Caco-2 (cell line): ENCODE measurements around the gene DDX28. TPM values are rescaled to one million over a fixed set of nuclear protein-coding genes. Genes with fewer than 3 reads are reported as not detected.
A peak's percentile ranks its signal among the peaks of the same experiment; 100 is the strongest.

Experiments used
- BruUV-seq: library from RNA; stranded (reverse); fragments of 400-500 nt; replicated peaks from 2 replicates; lab custom pipeline; 2021; lab: Mats Ljungman, UMichigan
- CTCF ChIA-PET: fragments of 300-600 bp; sonication (Branson Sonifier 250); formaldehyde crosslinking; loops from one replicate; lab custom pipeline; 2022; ENCODE audit warnings: antibody characterized with exemption; lab: Charles Lee
- POLR2A ChIA-PET: fragments of 300-600 bp; sonication (Branson Sonifier 250); formaldehyde crosslinking; loops from one replicate; lab custom pipeline; 2022; ENCODE audit warnings: antibody characterized with exemption; lab: Charles Lee
- DNase-seq, 2 experiments: peaks; one replicate each; pipeline versions ENCODE4 v3.0.0 to v3.0.0-alpha.2; 2020 to 2022
- H3K27me3 ChIP-seq: replicated peaks from 2 replicates; pipeline ENCODE4 v1.6.0; 2011; ENCODE audit warnings: low read length; ENCODE audit not compliant: control insufficient read depth, insufficient read depth
- H3K36me3 ChIP-seq: 2 replicates; pipeline ENCODE4 v1.5.1; 2011; ENCODE audit warnings: low read length; ENCODE audit not compliant: control insufficient read depth, insufficient read depth
- H3K4me1 ChIP-seq: fragments of 250-450 bp; sonication (Bioruptor Pico); 2 replicates; pipeline ENCODE4 v1.5.1; 2020; ENCODE audit warnings: mild to moderate bottlenecking
- H3K4me3 ChIP-seq: 2 replicates; pipeline ENCODE4 v1.5.1; 2011; ENCODE audit warnings: low read depth, mild to moderate bottlenecking, control low read depth, low read length
- H3K9me3 ChIP-seq: fragments of 250-450 bp; sonication (Bioruptor Pico); 2 replicates; pipeline ENCODE4 v1.5.1; 2020; ENCODE audit warnings: mild to moderate bottlenecking, moderate library complexity
- H3K27ac Mint-ChIP-seq: one replicate; pipeline ENCODE4 v1.8.0; 2022; ENCODE audit warnings: mixed read lengths; ENCODE audit not compliant: unreplicated experiment
- H3K27me3 Mint-ChIP-seq: one replicate; pipeline ENCODE4 v1.8.0; 2022; ENCODE audit warnings: mixed read lengths; ENCODE audit not compliant: insufficient read depth, unreplicated experiment
- H3K36me3 Mint-ChIP-seq: one replicate; pipeline ENCODE4 v1.8.0; 2022; ENCODE audit warnings: mild to moderate bottlenecking, mixed read lengths; ENCODE audit not compliant: insufficient read depth, unreplicated experiment
- H3K4me1 Mint-ChIP-seq: one replicate; pipeline ENCODE4 v1.8.0; 2022; ENCODE audit warnings: low read depth, mixed read lengths; ENCODE audit not compliant: unreplicated experiment
- H3K4me3 Mint-ChIP-seq: one replicate; pipeline ENCODE4 v1.8.0; 2022; ENCODE audit warnings: mild to moderate bottlenecking, moderate library complexity, mixed read lengths; ENCODE audit not compliant: unreplicated experiment
- H3K9me3 Mint-ChIP-seq: one replicate; pipeline ENCODE4 v1.8.0; 2022; ENCODE audit warnings: mixed read lengths; ENCODE audit not compliant: unreplicated experiment
- CTCF ChIP-seq, 2 experiments: fragments of 200-600 bp in 1 of 2; IDR thresholded peaks; 1 replicate in 1 of 2; 2 replicates in 1 of 2; pipeline versions ENCODE4 v1.5.1 to v1.8.0; 2011 to 2022; ENCODE audit warnings: antibody characterized with exemption in 1 of 2, control low read depth in 1 of 2, inconsistent platforms in 1 of 2, low read depth in 1 of 2, low read length in 1 of 2, mild to moderate bottlenecking in 1 of 2, moderate library complexity in 1 of 2; ENCODE audit not compliant: insufficient read depth in 1 of 2, severe bottlenecking in 1 of 2, unreplicated experiment in 1 of 2
- intact Hi-C: fragments of 100-400 bp; cut with micrococcal nuclease; formaldehyde crosslinking; loops from one replicate; pipeline ENCODE4 v1.10.0; 2022; ENCODE audit not compliant: unreplicated experiment
- total RNA-seq: library from RNA; stranded (reverse); gene quantifications from 2 replicates; pipeline ENCODE4 v1.2.3, GENCODE V29; 2022

DDX28 gene
- total RNA-seq, 1 experiment from 2014 or later: 17.1 TPM

- Mint-ChIP-seq H3K9me3 (no peaks in the 10 kb centered on the region), H3K4me3 (peak overlapping the region; percentile 37), H3K36me3 (no peaks in the 10 kb centered on the region), H3K27me3 (no peaks in the 10 kb centered on the region), H3K27ac (no peak overlapping the region), H3K4me1 (no peaks in the 10 kb centered on the region)
- no TSS peak for BruUV-seq
- peak; percentile 95 for TF ChIP-seq CTCF (IDR thresholded peaks at IDR 0.05; ENCODE audit: insufficient read depth in 1 of 2, low read depth in 1 of 2, low read length in 1 of 2, severe bottlenecking in 1 of 2, unreplicated experiment in 1 of 2)
- Histone ChIP-seq H3K27me3 (no peaks in the 10 kb centered on the region), H3K4me1 (peaks cover 7% of the 10 kb centered on the region), H3K4me3 (no peak overlapping the region), H3K36me3 (no peaks in the 10 kb centered on the region), H3K9me3 (no peaks in the 10 kb centered on the region)
- intact Hi-C loops: loop anchor here (1.0 to 2.0 kb wide), 4 partner anchors 47 to 241 kb away; no protein-coding TSS in a partner anchor
- CTCF ChIA-PET: interaction anchor here (0.5 to 1.0 kb wide), 9 partner anchors 11 to 872 kb away, joined by 3 to 12 read pairs (median 3); partner anchors contain the start of genes DDX28 and DUS2
- DNase-seq: peak; percentile 80 to 86
- POLR2A ChIA-PET: interaction anchor here (0.6 kb wide), 2 partner anchors 27 to 58 kb away, joined by 3 to 5 read pairs; no protein-coding TSS in a partner anchor
Observed at GRCh38 chr16:67993207-67994039, 29.6 kb downstream of the DDX28 start.

DNA sequence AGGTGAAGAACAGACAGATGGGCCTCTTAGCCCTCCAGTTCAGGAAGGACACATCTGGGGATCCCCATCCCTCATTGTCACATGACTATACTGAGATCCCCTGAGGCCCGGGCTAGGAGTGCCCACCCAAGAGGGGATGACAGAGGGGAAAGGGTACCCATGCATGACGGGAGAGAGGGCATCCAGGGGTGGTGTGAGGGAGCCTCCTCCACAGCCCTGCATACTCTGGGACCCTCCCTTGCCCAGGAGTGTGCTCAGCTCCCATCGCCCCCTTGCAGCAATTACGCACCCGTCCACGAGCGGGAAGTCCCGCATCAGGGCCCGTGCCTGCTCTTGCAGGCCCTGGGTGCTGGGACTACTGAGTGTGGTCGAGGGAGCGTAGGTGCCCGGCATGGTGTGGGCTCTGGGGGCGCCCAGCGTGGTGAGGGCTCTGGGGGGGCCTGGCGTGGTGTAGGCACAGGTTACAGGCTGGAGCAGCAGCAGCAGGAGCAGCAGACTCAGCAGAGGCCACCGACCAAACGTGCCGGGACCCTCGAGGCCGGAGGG is 30.3 kb downstream of the DDX28 start:
- Histone ChIP-seq H3K4me3 (no peak overlapping the region), H3K9me3 (no peaks in the 10 kb centered on the region), H3K4me1 (peaks cover 7% of the 10 kb centered on the region), H3K36me3 (no peaks in the 10 kb centered on the region), H3K27me3 (no peaks in the 10 kb centered on the region)
- Mint-ChIP-seq H3K27me3 (no peaks in the 10 kb centered on the region), H3K4me1 (no peaks in the 10 kb centered on the region), H3K36me3 (no peaks in the 10 kb centered on the region), H3K27ac (no peak overlapping the region), H3K4me3 (no peak overlapping the region), H3K9me3 (no peaks in the 10 kb centered on the region)
- CTCF ChIA-PET: no interaction called here
- DNase-seq: no peak
- no TSS peak for BruUV-seq
- no peak for TF ChIP-seq CTCF (IDR thresholded peaks at IDR 0.05; ENCODE audit: insufficient read depth in 1 of 2, low read depth in 1 of 2, low read length in 1 of 2, severe bottlenecking in 1 of 2, unreplicated experiment in 1 of 2)
- intact Hi-C loops: loop anchor here (1.0 to 2.0 kb wide), 4 partner anchors 48 to 242 kb away; no protein-coding TSS in a partner anchor
- POLR2A ChIA-PET: no interaction called here

- Mint-ChIP-seq H3K27me3 (no peaks in the 10 kb centered on the region), H3K36me3 (no peaks in the 10 kb centered on the region), H3K4me3 (no peak overlapping the region), H3K4me1 (peaks cover 1% of the 10 kb centered on the region), H3K9me3 (no peaks in the 10 kb centered on the region), H3K27ac (no peak overlapping the region)
- Histone ChIP-seq H3K27me3 (no peaks in the 10 kb centered on the region), H3K4me1 (peaks cover 7% of the 10 kb centered on the region), H3K9me3 (no peaks in the 10 kb centered on the region), H3K36me3 (no peaks in the 10 kb centered on the region), H3K4me3 (no peak overlapping the region)
- no TSS peak for BruUV-seq
- DNase-seq: no peak
- no peak for TF ChIP-seq CTCF (IDR thresholded peaks at IDR 0.05; ENCODE audit: insufficient read depth in 1 of 2, low read depth in 1 of 2, low read length in 1 of 2, severe bottlenecking in 1 of 2, unreplicated experiment in 1 of 2)
- CTCF ChIA-PET: no interaction called here
- intact Hi-C loops: no loop called here
- POLR2A ChIA-PET: no interaction called here
Observed at GRCh38 chr16:67990018-67990386, 33.0 kb downstream of the DDX28 start.
